ENCODE results near the gene NLRP14.

The NLRP14 gene

GRCh38 chr11:7034019-7034418 is 13.7 kb downstream of the NLRP14 start:
- DNase-seq, result no peak
- H3K36me3 ChIP-seq, result no peaks in the 10 kb centered on the region
- H3K9me3 ChIP-seq, result no peaks in the 10 kb centered on the region
- H3K27me3 ChIP-seq, result no peaks in the 10 kb centered on the region; the same call in 1 of the 2 replicates
- H3K4me1 ChIP-seq, result no peaks in the 10 kb centered on the region
- TF ChIP-seq, protein P1, sequence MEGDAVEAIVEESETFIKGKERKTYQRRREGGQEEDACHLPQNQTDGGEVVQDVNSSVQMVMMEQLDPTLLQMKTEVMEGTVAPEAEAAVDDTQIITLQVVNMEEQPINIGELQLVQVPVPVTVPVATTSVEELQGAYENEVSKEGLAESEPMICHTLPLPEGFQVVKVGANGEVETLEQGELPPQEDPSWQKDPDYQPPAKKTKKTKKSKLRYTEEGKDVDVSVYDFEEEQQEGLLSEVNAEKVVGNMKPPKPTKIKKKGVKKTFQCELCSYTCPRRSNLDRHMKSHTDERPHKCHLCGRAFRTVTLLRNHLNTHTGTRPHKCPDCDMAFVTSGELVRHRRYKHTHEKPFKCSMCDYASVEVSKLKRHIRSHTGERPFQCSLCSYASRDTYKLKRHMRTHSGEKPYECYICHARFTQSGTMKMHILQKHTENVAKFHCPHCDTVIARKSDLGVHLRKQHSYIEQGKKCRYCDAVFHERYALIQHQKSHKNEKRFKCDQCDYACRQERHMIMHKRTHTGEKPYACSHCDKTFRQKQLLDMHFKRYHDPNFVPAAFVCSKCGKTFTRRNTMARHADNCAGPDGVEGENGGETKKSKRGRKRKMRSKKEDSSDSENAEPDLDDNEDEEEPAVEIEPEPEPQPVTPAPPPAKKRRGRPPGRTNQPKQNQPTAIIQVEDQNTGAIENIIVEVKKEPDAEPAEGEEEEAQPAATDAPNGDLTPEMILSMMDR (IDR thresholded peaks at IDR 0.05; ENCODE audit: low read depth, low read length), result no peak
- H3K4me3 ChIP-seq (ENCODE audit: low read depth, low read length), result no peak overlapping the region

DNA sequence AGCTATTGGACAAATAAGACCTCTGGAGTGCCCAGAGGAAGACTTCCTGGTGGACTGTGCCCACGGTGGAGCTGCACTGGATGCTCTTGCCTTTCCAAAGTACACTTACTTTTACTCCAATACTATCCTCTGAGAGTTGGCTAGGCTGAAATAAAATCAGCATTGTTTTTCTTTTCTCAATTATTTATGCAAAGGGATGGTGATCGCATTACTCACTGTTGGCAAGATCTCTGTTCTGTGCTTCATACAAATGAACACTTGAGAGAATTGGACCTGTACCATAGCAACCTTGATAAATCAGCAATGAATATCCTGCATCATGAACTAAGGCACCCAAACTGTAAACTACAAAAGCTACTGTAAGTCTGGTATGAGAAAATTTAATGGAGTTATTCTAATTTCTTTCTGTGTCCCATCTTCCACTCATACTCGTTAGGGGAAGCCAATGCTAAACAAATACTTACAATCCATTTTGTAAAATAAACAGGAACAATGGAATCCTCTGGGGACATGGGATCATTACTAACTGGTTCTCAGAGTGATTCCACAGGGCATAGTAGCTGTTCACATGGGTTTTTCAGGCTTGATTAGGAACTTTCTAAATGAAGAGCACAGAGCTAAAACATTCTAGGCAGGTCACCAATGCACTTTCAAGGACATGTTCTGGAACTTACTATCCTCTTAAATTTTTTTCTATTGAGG is 26.3 kb downstream of the NLRP14 start:
- H3K9me3 ChIP-seq, result no peaks in the 10 kb centered on the region
- H3K4me1 ChIP-seq, result no peaks in the 10 kb centered on the region
- H3K4me3 ChIP-seq (ENCODE audit: low read depth, low read length), result no peak overlapping the region
- TF ChIP-seq, protein P1 (IDR thresholded peaks at IDR 0.05; ENCODE audit: low read depth, low read length), result no peak
- no peak for DNase-seq
- H3K27me3 ChIP-seq, result no peaks in the 10 kb centered on the region
- no peaks in the 10 kb centered on the region for H3K36me3 ChIP-seq

- H3K27me3 ChIP-seq, result no peaks in the 10 kb centered on the region
- DNase-seq, result no peak
- no peaks in the 10 kb centered on the region for H3K4me1 ChIP-seq
- TF ChIP-seq, protein P1 (IDR thresholded peaks at IDR 0.05; ENCODE audit: low read depth, low read length), result no peak
- no peaks in the 10 kb centered on the region for H3K9me3 ChIP-seq
- no peak overlapping the region for H3K4me3 ChIP-seq (ENCODE audit: low read depth, low read length)
- no peaks in the 10 kb centered on the region for H3K36me3 ChIP-seq
These were observed 29.9 kb downstream of the NLRP14 start for GRCh38 chr11:7050191-7050590.

DNA sequence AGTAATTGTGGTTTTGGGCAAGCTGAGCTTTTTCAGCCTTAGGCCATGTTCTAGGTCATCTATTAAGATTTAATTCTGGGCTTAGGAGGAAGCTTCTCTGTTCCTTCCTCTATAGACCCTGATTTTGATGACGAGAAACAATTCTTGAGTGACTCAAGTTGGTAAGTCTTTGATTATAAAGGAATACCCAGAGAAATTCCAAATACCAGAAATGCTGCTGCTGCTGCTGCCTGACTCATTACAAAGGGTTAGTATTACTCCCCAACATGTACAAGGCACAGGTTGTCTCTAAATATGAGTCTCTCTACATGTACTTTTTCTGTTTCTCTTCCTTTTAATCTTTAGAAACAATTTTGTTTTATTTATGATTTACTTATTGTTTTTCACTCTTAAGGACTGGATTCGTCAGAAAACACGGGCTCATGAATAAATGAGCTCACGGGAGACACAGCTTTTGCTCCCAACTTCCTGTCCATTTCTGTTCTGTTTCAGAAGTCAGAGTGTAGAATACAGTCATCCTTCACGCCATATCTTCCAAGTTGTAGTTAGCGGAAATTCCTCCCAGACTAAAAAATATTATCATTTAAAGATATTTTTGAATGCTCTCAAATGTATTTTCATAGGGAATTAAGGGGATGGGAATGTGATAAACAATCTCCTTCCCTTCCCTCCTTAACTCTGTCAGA is 36.7 kb downstream of the NLRP14 start:
- Histone ChIP-seq H3K4me3 (ENCODE audit: low read depth, low read length) (no peak overlapping the region), H3K36me3 (no peaks in the 10 kb centered on the region), H3K4me1 (no peaks in the 10 kb centered on the region), H3K9me3 (no peaks in the 10 kb centered on the region), H3K27me3 (no peaks in the 10 kb centered on the region; the same call in 1 of the 2 replicates)
- TF ChIP-seq, protein P1 (IDR thresholded peaks at IDR 0.05; ENCODE audit: low read depth, low read length), result no peak
- no peak for DNase-seq

- H3K9me3 ChIP-seq, result no peaks in the 10 kb centered on the region
- no peak overlapping the region for H3K4me3 ChIP-seq (ENCODE audit: low read depth, low read length)
- TF ChIP-seq, protein P1 (IDR thresholded peaks at IDR 0.05; ENCODE audit: low read depth, low read length), result no peak
- no peaks in the 10 kb centered on the region; the same call in 1 of the 2 replicates for H3K27me3 ChIP-seq
- H3K36me3 ChIP-seq, result no peaks in the 10 kb centered on the region
- no peak for DNase-seq
- no peaks in the 10 kb centered on the region for H3K4me1 ChIP-seq
These were observed 37.4 kb downstream of the NLRP14 start for GRCh38 chr11:7057641-7058040.

GRCh38 chr11:7060868-7061267 is 40.6 kb downstream of the NLRP14 start:
- no peaks in the 10 kb centered on the region for H3K9me3 ChIP-seq
- no peak for DNase-seq
- no peaks in the 10 kb centered on the region; the same call in 1 of the 2 replicates for H3K27me3 ChIP-seq
- H3K36me3 ChIP-seq, result no peaks in the 10 kb centered on the region
- TF ChIP-seq, protein P1 (IDR thresholded peaks at IDR 0.05; ENCODE audit: low read depth, low read length), result no peak
- H3K4me3 ChIP-seq (ENCODE audit: low read depth, low read length), result no peak overlapping the region
- H3K4me1 ChIP-seq, result no peaks in the 10 kb centered on the region
